Nephron (organoid): ENCODE data around the gene GNG7.
"Not testable (repeated sequence)": the region's sequence is repeated elsewhere in the genome, so short reads cannot be mapped to it uniquely, and the experiment has no call there.

Source experiments
- H3K27ac Mint-ChIP-seq, 3 experiments: 2 replicates each; pipeline ENCODE4 v1.8.0; 2020; ENCODE audit warnings: mixed read lengths in 3 of 3, mild to moderate bottlenecking in 2 of 3, moderate library complexity in 1 of 3
- H3K27me3 Mint-ChIP-seq: 2 replicates; pipeline ENCODE4 v1.8.0; 2021; ENCODE audit warnings: low read depth, mild to moderate bottlenecking, moderate library complexity, mixed read lengths
- H3K36me3 Mint-ChIP-seq: 2 replicates; pipeline ENCODE4 v1.8.0; 2020; ENCODE audit warnings: low read depth, mixed read lengths
- H3K4me1 Mint-ChIP-seq: 2 replicates; pipeline ENCODE4 v1.8.0; 2020; ENCODE audit warnings: mixed read lengths
- H3K4me3 Mint-ChIP-seq, 3 experiments: 2 replicates each; pipeline ENCODE4 v1.8.0; 2020; ENCODE audit warnings: mild to moderate bottlenecking in 3 of 3, mixed read lengths in 3 of 3, moderate library complexity in 2 of 3
- H3K9me3 Mint-ChIP-seq: 2 replicates; pipeline ENCODE4 v1.8.0; 2020; ENCODE audit warnings: mixed read lengths
- TF ChIP-seq, protein P1 (sequence below), 3 experiments: fragments of 200-600 bp; sonication (generic); IDR thresholded peaks; one replicate each; pipeline ENCODE4 v1.5.0; 2021; ENCODE audit warnings: antibody characterized with exemption in 3 of 3; ENCODE audit not compliant: unreplicated experiment in 3 of 3

The GNG7 gene

DNA sequence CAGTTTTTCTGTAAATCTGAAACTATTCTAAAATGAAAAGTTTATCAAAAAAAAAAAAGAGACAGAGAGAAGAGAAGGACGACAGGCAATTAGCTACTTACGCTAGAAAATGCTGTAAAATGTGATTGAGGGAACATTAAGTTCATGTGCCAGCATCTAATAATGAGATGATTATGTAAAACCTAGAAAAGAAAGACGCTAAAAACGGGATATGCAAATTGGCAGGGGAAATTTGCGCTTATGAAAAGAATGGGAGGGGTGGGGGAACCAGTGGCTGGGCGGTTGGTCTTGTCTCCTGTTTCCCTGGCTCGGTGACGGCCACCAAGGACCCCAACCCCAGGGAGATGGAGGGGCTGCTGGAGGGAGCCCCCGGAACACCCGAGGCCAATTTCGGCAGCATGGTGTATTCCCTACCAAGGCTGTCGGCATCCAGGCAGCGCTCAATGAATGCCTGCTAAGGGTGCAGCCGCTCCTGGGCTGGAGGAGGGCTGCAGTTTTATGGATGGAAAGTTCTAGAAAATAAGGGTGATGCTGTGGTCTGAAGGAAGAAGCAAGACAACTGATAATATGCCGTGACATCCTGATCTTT is 34.2 kb downstream of the GNG7 start:
- Mint-ChIP-seq H3K36me3 (no peaks in the 10 kb centered on the region), H3K27ac (no peak overlapping the region), H3K4me3 (no peak overlapping the region), H3K27me3 (peaks cover 7% of the 10 kb centered on the region), H3K9me3 (no peaks in the 10 kb centered on the region), H3K4me1 (no peaks in the 10 kb centered on the region)
- TF ChIP-seq, protein P1, sequence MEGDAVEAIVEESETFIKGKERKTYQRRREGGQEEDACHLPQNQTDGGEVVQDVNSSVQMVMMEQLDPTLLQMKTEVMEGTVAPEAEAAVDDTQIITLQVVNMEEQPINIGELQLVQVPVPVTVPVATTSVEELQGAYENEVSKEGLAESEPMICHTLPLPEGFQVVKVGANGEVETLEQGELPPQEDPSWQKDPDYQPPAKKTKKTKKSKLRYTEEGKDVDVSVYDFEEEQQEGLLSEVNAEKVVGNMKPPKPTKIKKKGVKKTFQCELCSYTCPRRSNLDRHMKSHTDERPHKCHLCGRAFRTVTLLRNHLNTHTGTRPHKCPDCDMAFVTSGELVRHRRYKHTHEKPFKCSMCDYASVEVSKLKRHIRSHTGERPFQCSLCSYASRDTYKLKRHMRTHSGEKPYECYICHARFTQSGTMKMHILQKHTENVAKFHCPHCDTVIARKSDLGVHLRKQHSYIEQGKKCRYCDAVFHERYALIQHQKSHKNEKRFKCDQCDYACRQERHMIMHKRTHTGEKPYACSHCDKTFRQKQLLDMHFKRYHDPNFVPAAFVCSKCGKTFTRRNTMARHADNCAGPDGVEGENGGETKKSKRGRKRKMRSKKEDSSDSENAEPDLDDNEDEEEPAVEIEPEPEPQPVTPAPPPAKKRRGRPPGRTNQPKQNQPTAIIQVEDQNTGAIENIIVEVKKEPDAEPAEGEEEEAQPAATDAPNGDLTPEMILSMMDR (IDR thresholded peaks at IDR 0.05; ENCODE audit: unreplicated experiment in 3 of 3) = no peak

DNA sequence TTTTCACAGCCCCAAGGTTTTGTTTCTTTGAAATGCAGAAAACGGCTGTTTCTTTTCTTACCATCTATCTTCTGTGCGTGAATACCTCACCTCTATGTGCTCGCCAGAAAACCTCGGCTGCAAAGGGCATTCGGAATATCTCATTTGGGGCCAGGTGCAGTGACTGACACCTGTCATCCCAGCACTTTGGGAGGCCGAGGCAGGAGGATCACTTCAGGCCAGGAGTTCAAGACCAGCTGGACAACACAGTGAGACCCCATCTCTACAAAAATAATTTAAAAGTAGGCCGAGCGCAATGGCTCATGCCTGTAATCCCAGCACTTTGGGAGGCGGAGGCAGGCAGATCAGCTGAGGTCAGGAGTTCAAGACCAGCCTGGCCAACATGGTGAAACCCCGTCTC is 35.1 kb downstream of the GNG7 start:
- not testable (repeated sequence) for H3K36me3 Mint-ChIP-seq, H3K27ac Mint-ChIP-seq, H3K27me3 Mint-ChIP-seq, H3K9me3 Mint-ChIP-seq, H3K4me3 Mint-ChIP-seq, H3K4me1 Mint-ChIP-seq

DNA sequence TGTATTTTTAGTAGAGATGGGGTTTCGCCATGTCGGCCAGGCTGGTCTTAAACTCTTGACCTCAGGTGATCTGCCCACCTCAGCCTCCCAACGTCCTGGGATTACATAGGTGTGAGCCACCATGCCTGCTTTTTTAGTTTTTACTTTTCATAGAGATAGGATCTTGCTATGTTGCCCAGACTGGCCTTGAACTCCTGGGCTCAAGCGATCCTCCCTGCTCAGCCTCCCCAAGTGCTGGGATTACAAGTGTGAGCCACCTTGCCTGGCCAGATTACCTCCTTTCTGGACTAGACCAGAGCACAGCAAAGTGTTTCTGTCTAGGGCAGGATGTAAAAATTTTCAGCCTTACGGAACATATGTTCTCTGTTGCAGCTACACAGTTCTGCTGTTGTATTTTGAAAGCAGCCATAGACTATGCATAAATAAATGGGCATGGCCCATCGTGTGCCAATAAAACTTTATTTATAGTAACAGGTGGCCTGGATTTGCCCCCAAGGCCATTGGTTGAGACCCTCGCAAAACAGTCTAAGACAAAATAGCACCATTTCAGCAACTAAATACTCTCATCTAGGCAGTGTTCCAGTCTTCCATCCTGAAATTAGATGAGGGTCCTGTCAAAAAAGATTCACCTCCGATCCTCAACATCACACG is 36.0 kb downstream of the GNG7 start:
- H3K36me3 Mint-ChIP-seq = no peaks in the 10 kb centered on the region
- no peaks in the 10 kb centered on the region for H3K4me1 Mint-ChIP-seq
- H3K27me3 Mint-ChIP-seq = peaks cover 7% of the 10 kb centered on the region
- H3K4me3 Mint-ChIP-seq = no peak overlapping the region
- H3K27ac Mint-ChIP-seq = no peak overlapping the region
- TF ChIP-seq, protein P1 (IDR thresholded peaks at IDR 0.05; ENCODE audit: unreplicated experiment in 3 of 3) = no peak
- no peaks in the 10 kb centered on the region for H3K9me3 Mint-ChIP-seq

DNA sequence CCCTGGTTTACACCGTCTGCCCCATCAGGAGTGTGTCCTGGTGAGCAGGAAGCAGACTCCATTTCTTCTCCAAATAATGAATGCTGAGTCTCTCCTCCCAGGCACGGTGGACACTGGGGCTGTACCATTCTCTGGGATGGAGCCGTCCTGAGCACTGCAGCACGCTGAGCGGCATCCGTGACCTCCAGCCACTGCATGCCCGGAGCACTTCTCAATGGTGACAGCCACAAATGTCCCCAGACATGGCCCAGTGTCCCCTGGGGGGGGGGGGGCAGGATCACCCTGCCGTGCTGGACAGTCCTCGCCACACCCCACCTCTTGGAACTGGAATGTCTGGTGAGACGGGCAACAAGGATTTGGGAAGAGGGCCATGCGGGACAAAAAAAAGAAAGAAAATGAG is 37.4 kb downstream of the GNG7 start:
- Mint-ChIP-seq H3K27me3 (peaks cover 7% of the 10 kb centered on the region), H3K9me3 (no peaks in the 10 kb centered on the region), H3K4me3 (no peak overlapping the region), H3K4me1 (no peaks in the 10 kb centered on the region), H3K27ac (no peak overlapping the region), H3K36me3 (no peaks in the 10 kb centered on the region)
- TF ChIP-seq, protein P1 (IDR thresholded peaks at IDR 0.05; ENCODE audit: unreplicated experiment in 3 of 3) = no peak

DNA sequence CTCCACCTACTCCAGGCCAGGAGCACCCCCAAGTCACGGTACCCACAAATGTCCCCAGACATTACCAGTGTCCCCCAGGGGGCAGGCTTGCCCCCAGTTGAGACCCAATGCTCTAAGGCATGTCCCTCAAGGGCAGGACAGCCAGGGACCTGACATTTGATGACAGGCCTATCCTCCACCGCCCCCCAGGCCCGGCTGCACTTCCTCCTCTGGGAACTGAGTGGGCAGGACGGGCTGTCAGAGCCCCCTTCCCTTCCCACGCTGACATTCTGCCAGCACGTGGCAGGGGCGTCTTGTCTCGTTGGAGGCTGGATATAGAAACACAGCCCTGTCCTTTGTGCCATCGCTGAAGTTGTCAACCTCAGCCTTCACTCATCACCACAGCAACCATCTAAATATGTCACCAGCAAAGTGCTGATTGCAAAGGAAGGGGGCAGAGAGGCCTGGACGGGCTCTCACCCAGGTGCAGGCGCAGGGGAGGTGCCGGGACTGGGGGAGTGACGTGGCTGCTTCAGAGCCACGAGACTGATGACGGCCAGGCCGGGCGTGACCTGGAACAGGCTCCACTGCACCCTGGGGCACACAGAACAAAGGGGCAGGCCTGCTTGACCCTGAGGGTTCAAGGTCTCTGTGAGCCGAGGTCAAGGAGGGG is 38.4 kb downstream of the GNG7 start:
- no peaks in the 10 kb centered on the region for H3K9me3 Mint-ChIP-seq
- TF ChIP-seq, protein P1 (IDR thresholded peaks at IDR 0.05; ENCODE audit: unreplicated experiment in 3 of 3) = no peak
- H3K27me3 Mint-ChIP-seq = peaks cover 7% of the 10 kb centered on the region
- H3K36me3 Mint-ChIP-seq = no peaks in the 10 kb centered on the region
- H3K4me3 Mint-ChIP-seq = no peak overlapping the region
- H3K27ac Mint-ChIP-seq = no peak overlapping the region
- no peaks in the 10 kb centered on the region for H3K4me1 Mint-ChIP-seq

DNA sequence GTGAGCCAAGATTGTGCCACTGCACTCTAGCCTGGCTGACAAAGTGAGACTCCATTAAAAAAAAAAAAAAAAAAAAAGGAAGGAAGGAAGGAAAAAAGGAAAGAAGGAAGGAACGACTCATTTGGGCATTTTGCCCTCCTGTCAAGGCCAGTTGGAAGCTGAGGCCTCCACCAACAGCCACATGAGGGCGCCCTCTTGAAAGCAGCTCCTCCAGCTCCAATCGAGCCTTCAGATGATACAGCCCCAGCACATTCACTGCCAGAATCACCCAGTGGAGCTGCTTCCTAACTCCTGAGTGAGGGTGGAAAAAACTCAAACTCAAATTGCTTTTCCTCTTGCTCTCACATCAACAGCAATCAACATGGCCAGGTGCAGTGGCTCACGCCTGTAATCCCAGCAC is 40.9 kb downstream of the GNG7 start:
- TF ChIP-seq, protein P1 (IDR thresholded peaks at IDR 0.05; ENCODE audit: unreplicated experiment in 3 of 3) = no peak
- H3K36me3 Mint-ChIP-seq = no peaks in the 10 kb centered on the region

More for the DNA sequence above, 40.9 kb downstream of the GNG7 start:
- peaks cover 4% of the 10 kb centered on the region for H3K27me3 Mint-ChIP-seq
- no peak overlapping the region for H3K4me3 Mint-ChIP-seq
- H3K27ac Mint-ChIP-seq = no peak overlapping the region
- H3K4me1 Mint-ChIP-seq = no peaks in the 10 kb centered on the region
- peaks cover 3% of the 10 kb centered on the region for H3K9me3 Mint-ChIP-seq
